Ovary (tissue), 9 donors: ENCODE data around the gene CEP85. TPM values are rescaled to one million over a fixed set of nuclear protein-coding genes. Genes with fewer than 3 reads are reported as not detected.

Source experiments
- DNase-seq, 5 donors: peaks; one replicate each; pipeline ENCODE4 v3.0.0-alpha.2; 2019 to 2020
- H3K27ac ChIP-seq, 2 donors: fragments of 200-600 bp; one replicate each; pipeline versions ENCODE4 v1.5.1 to v1.8.0; 2019 to 2022
- H3K27me3 ChIP-seq: fragments of 200-600 bp; one replicate; pipeline ENCODE4 v1.8.0; 2022
- H3K36me3 ChIP-seq: fragments of 200-600 bp; sonication (generic); one replicate; pipeline ENCODE4 v1.5.1; 2019
- H3K4me1 ChIP-seq: one replicate; pipeline ENCODE4 v1.8.1; 2013; ENCODE audit warnings: mild to moderate bottlenecking, moderate library complexity; ENCODE audit not compliant: insufficient read depth
- H3K4me3 ChIP-seq: fragments of 200-600 bp; sonication (generic); one replicate; pipeline ENCODE4 v1.5.1; 2017
- H3K9me3 ChIP-seq, 2 donors: fragments of 200-600 bp in 1 of 2; sonication (generic) in 1 of 2; one replicate each; pipeline versions ENCODE4 v1.5.1 to v1.8.1; 2013 to 2019; ENCODE audit warnings: mild to moderate bottlenecking in 1 of 2, moderate library complexity in 1 of 2
- CTCF ChIP-seq, 3 donors: fragments of 450-650 bp in 2 of 3; fragments of 200-600 bp in 1 of 3; IDR thresholded peaks; one replicate each; pipeline versions ENCODE4 v1.5.1 to v1.8.0; 2016 to 2022; ENCODE audit warnings: antibody characterized with exemption in 3 of 3, mild to moderate bottlenecking in 1 of 3
- EP300 ChIP-seq: sonication (generic); formaldehyde crosslinking; IDR thresholded peaks from one replicate; pipeline ENCODE4 v1.6.1; 2017; ENCODE audit warnings: antibody characterized with exemption
- POLR2A ChIP-seq: fragments of 450-650 bp; IDR thresholded peaks from one replicate; pipeline ENCODE4 v1.6.1; 2017; ENCODE audit warnings: antibody characterized with exemption, mild to moderate bottlenecking, moderate library complexity
- WGBS, 3 donors: extraction: QIAGEN DNeasy Blood & Tissue Kit in 1 of 3; methylation state at CpG; one replicate each; pipeline versions ENCODE4 v1.1.5 to v1.1.7; 2013 to 2017; 5-methylcytosine and 5-hydroxymethylcytosine counted together
- intact Hi-C, 4 donors: fragments of 100-400 bp; cut with DNase I; formaldehyde crosslinking; loops; one replicate each; pipeline versions ENCODE4 v1.11.0 to v1.15.1; 2022 to 2023
- polyA plus RNA-seq, 2 donors: library from polyadenylated mRNA; stranded (reverse); fragments of 200-250 nt in 1 of 2; fragments of 350-450 nt in 1 of 2; fragmentation: Illumina TruSeq in 1 of 2; extraction: RNeasy Lipid Tissue Mini Kit (QIAGEN cat#74804) in 1 of 2; gene quantifications; one replicate each; pipeline ENCODE4 v1.2.3, GENCODE V29; 2013 to 2014
- total RNA-seq, 7 donors: library from RNA; depleted of rRNA in 2 of 7; stranded (reverse); fragments of >200 nt in 2 of 7; fragmentation: NEBNext Ultra II Directional in 3 of 7; extraction: Animal tissue kit (Norgen Biotek cat#: 25700) in 3 of 7; gene quantifications; one replicate each; pipeline versions ENCODE4 v1.1.0 to v1.2.4, GENCODE V29; 2016 to 2023
- donor health status: DM: no; HTN: no; CAD: no; lungs with moderate emphysema.
- donor health status: DM: no; HTN: no; CAD: no.
- donor health status: Bipolar disorder and iron deficiency.
- donor health status: DM: yes; HTN: yes; CAD: no.
- donor health status: DM: no; HTN: no; CAD: no.
- donor health status: DM: yes; HTN: yes; CAD: no.

CEP85 gene
- total and polyA plus RNA-seq, 9 donors: 2.0 to 8.4 (median 4.0) TPM

GRCh38 chr1:26296340-26297056 lies 62.5 kb downstream of the CEP85 start:
- intact Hi-C loops: no loop called here
- Histone ChIP-seq H3K27me3 (no peaks in the 10 kb centered on the region), H3K9me3 (no peaks in the 10 kb centered on the region), H3K36me3 (no peaks in the 10 kb centered on the region), H3K4me3 (no peak overlapping the region), H3K4me1 (no peaks in the 10 kb centered on the region), H3K27ac (no peak overlapping the region)
- no peak for TF ChIP-seq POLR2A
- TF ChIP-seq EP300: no peak
- no peak for TF ChIP-seq CTCF (IDR thresholded peaks at IDR 0.05)
- DNase-seq: no peak
- 86 to 91% (median 88%) methylated on average over 16 of the region's 16 CpGs for WGBS, 3 donors

GRCh38 chr1:26297057-26297790 lies 63.2 kb downstream of the CEP85 start:
- Histone ChIP-seq H3K4me3 (no peak overlapping the region), H3K27me3 (no peaks in the 10 kb centered on the region), H3K36me3 (no peaks in the 10 kb centered on the region), H3K9me3 (no peaks in the 10 kb centered on the region), H3K27ac (no peak overlapping the region), H3K4me1 (no peaks in the 10 kb centered on the region)
- 92 to 97% (median 92%) methylated on average over 11 to 12 of the region's 12 CpGs for WGBS, 3 donors
- TF ChIP-seq CTCF (IDR thresholded peaks at IDR 0.05) (no peak), EP300 (no peak), POLR2A (no peak)
- DNase-seq: no peak
- intact Hi-C loops: no loop called here

- DNase-seq: no peak
- TF ChIP-seq POLR2A (no peak), CTCF (IDR thresholded peaks at IDR 0.05) (no peak), EP300 (no peak)
- Histone ChIP-seq H3K4me3 (no peak overlapping the region), H3K9me3 (no peaks in the 10 kb centered on the region), H3K4me1 (no peaks in the 10 kb centered on the region), H3K27ac (no peak overlapping the region), H3K36me3 (no peaks in the 10 kb centered on the region), H3K27me3 (no peaks in the 10 kb centered on the region)
- intact Hi-C loops: no loop called here
- WGBS, 3 donors: 77 to 84% (median 78%) methylated on average over 6 of the region's 6 CpGs
Measured at GRCh38 chr1:26297791-26298124, 63.8 kb downstream of the CEP85 start.

GRCh38 chr1:26300578-26301275 lies 66.7 kb downstream of the CEP85 start:
- Histone ChIP-seq H3K4me1 (peaks cover 2% of the 10 kb centered on the region), H3K27me3 (no peaks in the 10 kb centered on the region), H3K36me3 (no peaks in the 10 kb centered on the region), H3K4me3 (no peak overlapping the region), H3K9me3 (no peaks in the 10 kb centered on the region), H3K27ac (no peak overlapping the region)
- DNase-seq: no peak
- 86 to 91% (median 89%) methylated on average over 11 of the region's 11 CpGs for WGBS, 3 donors
- no peak for TF ChIP-seq CTCF (IDR thresholded peaks at IDR 0.05)
- TF ChIP-seq POLR2A: no peak
- TF ChIP-seq EP300: no peak
- intact Hi-C loops: no loop called here
